LoVo (cell line): ENCODE data around the gene LDLRAD3.

Experiments used
- DNase-seq: peaks from one replicate; pipeline ENCODE4 v3.0.0-alpha.2; 2016; ENCODE audit warnings: low spot score

LDLRAD3 gene

GRCh38 chr11:36274414-36274813 lies 330.6 kb downstream of the LDLRAD3 start:
- no peak for DNase-seq

DNA sequence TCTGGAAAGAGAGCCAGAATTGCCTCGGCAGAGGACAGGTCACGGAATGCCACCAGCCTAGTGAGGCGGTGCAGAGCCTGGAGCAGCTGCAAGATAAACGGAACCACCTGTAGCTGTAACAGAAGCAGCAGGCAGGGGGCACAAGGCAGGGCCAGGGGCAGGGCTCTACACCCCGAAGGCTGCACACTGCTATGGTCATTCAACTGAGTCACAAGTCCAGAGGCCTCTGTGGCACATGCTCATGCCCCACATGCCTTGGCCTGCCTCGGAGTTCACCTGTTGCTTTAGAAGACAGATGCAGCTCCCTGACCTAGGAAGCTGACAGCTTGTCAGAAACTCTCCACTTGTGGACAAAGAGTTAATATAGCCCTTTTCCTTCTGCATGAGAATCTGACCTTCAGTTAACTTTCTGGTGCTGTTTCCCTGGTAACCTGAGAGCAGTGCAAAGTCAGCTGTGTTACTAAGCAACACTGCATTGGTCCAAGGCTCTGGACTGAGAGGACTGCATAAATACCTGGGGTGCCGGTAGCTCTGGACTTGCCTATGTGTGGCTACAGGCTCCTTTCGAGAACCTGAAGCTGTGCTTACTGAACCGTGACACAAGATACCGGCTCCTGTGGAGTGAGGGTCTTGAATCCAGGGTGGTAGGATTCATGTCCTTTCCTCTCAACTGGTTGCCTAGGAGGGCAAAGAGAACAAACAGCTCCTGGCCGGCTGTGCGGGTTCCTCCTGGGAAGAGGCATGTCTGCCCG lies 334.8 kb downstream of the LDLRAD3 start:
- no peak for DNase-seq

- no peak for DNase-seq
Measured at GRCh38 chr11:36280531-36280930, 336.7 kb downstream of the LDLRAD3 start.
